LoVo (cell line): ENCODE results near the gene SLC35F4.
A peak's percentile ranks its signal among the peaks of the same experiment; 100 is the strongest.
"Not testable (repeated sequence)": the region's sequence is repeated elsewhere in the genome, so short reads cannot be mapped to it uniquely, and the experiment has no call there.

ENCODE experiments used
- DNase-seq: peaks from one replicate; pipeline ENCODE4 v3.0.0-alpha.2; 2016; ENCODE audit warnings: low spot score

SLC35F4 gene

DNA sequence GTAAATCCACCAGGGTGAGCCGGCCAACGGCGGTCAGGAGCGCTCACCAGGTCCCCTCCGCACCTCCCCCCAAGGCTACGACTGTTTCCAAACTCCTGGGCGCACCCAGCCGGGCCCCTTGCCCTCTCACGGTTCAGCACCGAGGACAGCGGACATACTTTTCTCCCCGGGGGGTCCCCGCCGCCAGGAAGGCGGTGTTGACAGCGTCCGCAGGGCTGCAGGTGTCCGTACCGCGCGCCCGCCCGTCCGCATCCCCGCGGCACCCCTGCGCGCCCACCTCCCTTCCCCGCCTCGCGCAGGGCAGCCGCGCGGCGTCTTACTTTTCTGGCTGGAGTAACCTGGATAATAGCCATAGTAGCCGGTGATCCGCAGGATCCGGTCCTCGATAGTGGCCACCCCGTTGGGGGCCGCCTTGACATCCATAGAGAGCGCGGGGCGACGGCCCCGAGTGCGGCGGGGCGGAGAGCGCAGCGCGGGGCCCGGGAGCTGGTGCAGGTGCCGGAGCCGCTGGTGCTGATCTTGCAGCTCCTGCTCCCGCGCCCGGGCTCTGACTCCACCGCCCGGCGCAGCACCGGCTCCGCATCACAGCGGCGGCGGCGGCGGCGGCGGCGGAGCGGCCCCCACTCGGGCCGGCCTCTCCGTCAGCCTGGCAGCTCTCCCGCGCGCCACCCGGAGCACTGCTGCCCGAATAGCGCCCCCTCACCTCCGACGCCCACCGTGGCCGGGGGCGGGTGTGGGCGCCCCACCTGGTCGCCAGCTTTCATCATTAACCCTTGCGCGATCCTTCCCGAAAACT lies at the start of gene SLC35F4:
TSS of gene SLC35F4 (minus strand) at position 690 of the 796 bp plus-strand sequence.
- DNase-seq: no peak

DNA sequence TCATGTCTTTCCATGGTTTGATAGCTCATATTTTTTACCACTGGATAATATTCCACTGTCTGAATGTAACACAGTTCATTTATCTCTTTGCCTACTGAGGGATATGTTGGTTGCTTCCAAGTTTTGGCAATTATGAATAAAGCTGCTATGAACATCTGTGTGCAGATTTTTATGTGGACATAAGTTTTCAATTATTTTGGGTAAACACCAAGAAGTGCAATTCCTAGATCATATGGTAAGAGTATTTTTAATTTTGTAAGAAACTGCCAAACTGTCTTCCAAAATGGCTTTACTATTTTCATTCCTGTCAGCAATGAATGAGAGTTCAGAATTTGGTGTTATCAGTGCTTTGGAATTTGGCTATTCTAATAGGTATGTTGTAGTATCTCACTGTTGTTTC lies 43.7 kb upstream of the SLC35F4 start:
- DNase-seq: no peak

- DNase-seq: no peak
These were observed 38.1 kb upstream of the SLC35F4 start for GRCh38 chr14:57903954-57904353.

- DNase-seq: no peak
These were observed 33.1 kb upstream of the SLC35F4 start for GRCh38 chr14:57898837-57899572.

GRCh38 chr14:57897144-57897748 lies 31.4 kb upstream of the SLC35F4 start:
- no peak for DNase-seq

DNA sequence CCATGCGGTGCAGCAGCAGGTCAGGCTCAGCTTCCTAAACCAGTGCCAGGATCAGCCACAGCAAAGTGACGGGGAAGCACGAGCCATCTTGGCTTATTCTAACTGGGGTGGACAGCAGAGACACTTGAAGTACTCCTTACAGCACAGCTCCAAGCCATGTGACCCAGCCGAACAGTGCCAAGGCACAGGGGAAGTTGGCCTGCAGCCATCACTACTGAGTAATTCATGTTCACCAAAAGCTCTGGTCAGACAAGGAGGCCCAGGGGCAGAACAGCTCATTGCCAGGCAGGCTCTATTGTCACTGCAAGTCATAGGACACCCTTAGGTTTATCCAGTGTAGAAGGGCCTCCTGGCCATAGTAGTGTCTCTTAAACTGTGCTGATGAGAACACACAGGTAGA lies 23.4 kb upstream of the SLC35F4 start:
- DNase-seq: peak; percentile 13

- no peak for DNase-seq
These were observed 18.3 kb upstream of the SLC35F4 start for GRCh38 chr14:57884175-57884574.

- DNase-seq: no peak
These were observed 17.2 kb upstream of the SLC35F4 start for GRCh38 chr14:57883061-57883460.

GRCh38 chr14:57879516-57879915 lies 13.6 kb upstream of the SLC35F4 start:
- no peak for DNase-seq

- DNase-seq: no peak
These were observed 10.1 kb upstream of the SLC35F4 start for GRCh38 chr14:57875985-57876384.

DNA sequence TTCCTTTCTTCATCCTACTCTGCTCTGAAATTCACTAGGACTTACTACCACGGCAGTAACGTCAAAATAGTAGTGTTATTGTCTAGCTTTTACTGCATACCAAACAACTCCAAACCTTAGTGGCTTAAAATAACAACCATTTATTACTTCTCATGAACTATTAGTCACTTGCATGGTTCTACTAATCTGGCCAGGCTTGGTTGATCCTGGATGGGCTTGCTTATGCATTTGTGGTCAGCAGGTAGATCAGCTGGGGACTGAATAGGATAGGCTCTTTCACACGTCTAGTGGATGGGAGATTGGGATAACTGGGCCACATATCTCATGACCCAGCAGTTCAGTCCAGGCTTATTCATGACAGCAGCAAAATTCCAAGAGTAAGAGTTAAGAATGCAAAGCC lies 9.4 kb upstream of the SLC35F4 start:
- no peak for DNase-seq

- peak; percentile 5 for DNase-seq
These were observed 5.7 kb upstream of the SLC35F4 start for GRCh38 chr14:57871459-57872080.

DNA sequence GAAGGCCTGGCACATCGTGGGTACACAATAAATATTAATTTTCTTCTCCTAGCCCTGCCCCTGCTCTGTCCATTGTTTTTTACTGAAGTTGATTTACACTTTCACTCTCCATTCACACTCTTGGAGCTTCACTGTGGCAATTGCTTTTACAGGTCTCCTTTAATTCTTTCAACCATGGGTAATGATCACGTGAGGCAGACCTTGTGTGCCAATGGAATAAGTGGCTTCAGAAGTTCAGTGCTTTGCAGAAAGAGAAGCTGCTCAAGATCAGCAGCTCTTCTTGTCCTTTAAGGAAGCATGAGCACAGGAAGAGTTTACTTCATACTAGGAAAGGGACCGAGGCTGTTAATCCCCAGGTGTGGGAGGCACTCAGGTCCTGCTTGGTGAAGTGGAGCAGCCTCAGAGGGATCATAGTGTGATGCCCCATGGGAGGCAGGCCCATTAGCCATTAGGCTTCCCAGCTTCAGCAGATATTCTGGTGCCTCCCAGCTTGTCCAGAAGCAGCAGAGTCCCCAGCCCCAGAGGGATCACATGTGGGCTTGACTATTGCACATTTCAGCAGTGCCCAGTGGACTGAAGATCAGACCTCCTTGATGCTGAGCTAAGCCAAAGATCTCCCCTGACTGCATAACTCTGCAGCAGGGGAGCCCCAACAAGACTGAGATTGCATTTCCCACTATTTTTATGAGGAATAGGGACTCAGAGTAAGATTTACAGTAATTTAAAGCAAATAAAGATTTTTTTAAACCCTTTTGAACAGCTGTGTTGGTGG lies 5.0 kb upstream of the SLC35F4 start:
- no peak for DNase-seq

DNA sequence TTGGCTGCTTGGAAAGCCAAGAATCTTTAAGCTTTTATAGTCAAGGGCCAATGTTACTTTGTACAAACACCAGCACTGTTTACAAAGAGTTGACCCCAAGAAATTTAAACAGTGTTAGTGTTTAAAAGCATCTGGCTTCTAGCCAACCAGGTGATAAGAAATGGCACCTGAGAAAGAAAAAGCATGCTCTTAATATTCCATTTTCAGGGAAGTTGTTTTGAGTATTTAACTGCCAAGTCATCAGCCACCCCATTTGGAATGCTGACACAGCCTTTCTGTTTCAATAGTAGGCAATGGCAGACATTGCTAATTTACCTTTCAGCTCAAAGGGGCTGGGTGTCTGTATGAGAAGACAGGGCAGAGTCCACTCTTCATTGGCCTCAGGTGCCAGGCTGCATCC lies 3.7 kb upstream of the SLC35F4 start:
- no peak for DNase-seq

DNA sequence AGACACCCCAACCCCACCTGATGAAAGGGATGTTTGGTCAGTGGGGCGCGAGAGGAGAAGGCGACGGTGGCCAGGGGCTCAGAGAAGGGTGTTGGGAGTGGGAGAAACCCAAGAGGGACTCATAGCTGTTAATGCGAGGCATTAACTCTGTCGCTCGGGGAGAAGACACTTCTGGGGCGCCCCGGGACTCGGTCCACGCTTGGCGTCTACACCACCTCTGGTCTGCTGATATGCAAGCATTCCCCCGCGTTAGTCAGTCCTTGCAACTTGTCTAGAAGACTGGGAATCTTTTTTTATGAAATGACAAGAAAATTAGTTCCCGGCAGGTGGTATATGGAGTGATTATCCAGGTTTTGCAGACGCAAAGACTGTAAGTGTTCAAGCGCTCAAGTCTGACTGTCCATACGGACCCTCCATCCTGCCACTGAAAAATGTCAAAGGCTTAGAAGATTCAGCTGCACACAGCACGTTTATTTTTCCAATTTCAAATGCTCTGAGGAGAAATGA lies 360 bp upstream of the SLC35F4 start:
- no peak for DNase-seq

GRCh38 chr14:57865066-57865402 lies 858 bp downstream of the SLC35F4 start:
- DNase-seq: no peak

- no peak for DNase-seq
These were observed 1.2 kb downstream of the SLC35F4 start for GRCh38 chr14:57864659-57865058.

- DNase-seq: no peak
These were observed 2.4 kb downstream of the SLC35F4 start for GRCh38 chr14:57863471-57863870.

DNA sequence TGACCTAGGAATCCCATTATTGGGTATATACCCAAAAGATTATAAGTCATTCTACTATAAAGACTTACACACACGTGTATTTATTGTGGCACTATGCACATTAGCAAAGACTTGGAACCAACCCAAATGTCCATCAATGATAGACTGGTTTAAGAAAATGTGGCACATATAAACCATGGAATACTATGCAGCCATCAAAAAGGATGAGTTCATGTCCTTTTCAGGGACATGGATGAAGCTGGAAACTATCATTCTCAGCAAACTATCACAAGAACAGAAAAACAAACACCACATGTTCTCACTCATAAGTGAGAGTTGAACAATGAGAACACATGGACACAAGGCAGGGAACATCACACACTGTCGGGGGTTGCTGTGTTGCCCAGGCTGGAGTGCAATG lies 10.2 kb downstream of the SLC35F4 start:
- DNase-seq: not testable (repeated sequence)

DNA sequence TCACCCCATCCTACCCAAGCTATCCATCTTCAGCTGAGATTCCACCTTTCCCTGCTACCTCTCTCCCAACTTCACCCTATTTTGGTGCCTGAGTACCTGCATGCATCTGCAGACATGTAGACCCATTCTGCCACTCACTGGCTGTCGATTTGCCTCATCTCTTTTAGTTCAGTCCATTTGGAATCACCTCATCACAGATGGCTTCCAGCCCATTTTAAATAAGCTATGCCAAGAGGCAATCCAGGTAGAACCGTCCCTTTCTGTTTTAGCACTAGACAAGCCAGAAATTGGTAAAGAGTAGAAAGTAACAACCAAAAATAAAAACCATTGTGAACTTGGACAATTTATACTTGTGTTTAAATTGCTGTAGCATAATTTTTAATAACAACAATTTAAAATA lies 11.3 kb downstream of the SLC35F4 start:
- no peak for DNase-seq

GRCh38 chr14:57851354-57851753 lies 14.5 kb downstream of the SLC35F4 start:
- DNase-seq: no peak

GRCh38 chr14:57848786-57849185 lies 17.1 kb downstream of the SLC35F4 start:
- DNase-seq: no peak
